Trophoblast cell (in vitro differentiated cells and primary cell): Measurements from ENCODE around the gene OTUD7B.
"Not testable (repeated sequence)": the region's sequence is repeated elsewhere in the genome, so short reads cannot be mapped to it uniquely, and the experiment has no call there.

Experiments
- DNase-seq, 2 donors: peaks; one replicate each; pipeline ENCODE4 v3.0.0-alpha.2; 2016
- H2AFZ ChIP-seq: 2 replicates; pipeline ENCODE4 v1.6.1; 2013; ENCODE audit warnings: low read length, moderate library complexity, mild to moderate bottlenecking; ENCODE audit not compliant: insufficient read depth, poor library complexity
- H2AK5ac ChIP-seq: 2 replicates; pipeline ENCODE4 v1.6.1; 2013; ENCODE audit warnings: mild to moderate bottlenecking, low read length
- H2BK120ac ChIP-seq: 2 replicates; pipeline ENCODE4 v1.6.1; 2013; ENCODE audit warnings: low read length, mild to moderate bottlenecking, moderate library complexity; ENCODE audit not compliant: insufficient read depth, poor library complexity
- H2BK12ac ChIP-seq: 2 replicates; pipeline ENCODE4 v1.6.1; 2013; ENCODE audit warnings: mild to moderate bottlenecking, low read length, moderate library complexity
- H2BK5ac ChIP-seq: 2 replicates; pipeline ENCODE4 v1.6.1; 2013; ENCODE audit warnings: low read length, low read depth, moderate library complexity, mild to moderate bottlenecking; ENCODE audit not compliant: poor library complexity
- H3K14ac ChIP-seq: 2 replicates; pipeline ENCODE4 v1.6.1; 2013; ENCODE audit warnings: mild to moderate bottlenecking, low read length
- H3K18ac ChIP-seq: 2 replicates; pipeline ENCODE4 v1.6.1; 2013; ENCODE audit warnings: mild to moderate bottlenecking, low read length
- H3K23ac ChIP-seq: 2 replicates; pipeline ENCODE4 v1.6.1; 2013; ENCODE audit warnings: low read length
- H3K27ac ChIP-seq: 2 replicates; pipeline ENCODE4 v1.5.1; 2013; ENCODE audit warnings: low read depth, mild to moderate bottlenecking, inconsistent platforms, low read length, moderate library complexity
- H3K27me3 ChIP-seq: 2 replicates; pipeline ENCODE4 v1.6.1; 2013; ENCODE audit warnings: inconsistent platforms, mild to moderate bottlenecking, low read length, moderate library complexity; ENCODE audit not compliant: insufficient read depth
- H3K36me3 ChIP-seq, 2 experiments: 1 replicate in 1 of 2; 2 replicates in 1 of 2; pipeline ENCODE4 v1.6.1; 2013; ENCODE audit warnings: low read length in 2 of 2, mild to moderate bottlenecking in 2 of 2, moderate library complexity in 1 of 2; ENCODE audit not compliant: insufficient read depth in 2 of 2, control insufficient read depth in 1 of 2
- H3K4ac ChIP-seq: 2 replicates; pipeline ENCODE4 v1.6.1; 2013; ENCODE audit warnings: low read depth, mild to moderate bottlenecking, low read length, moderate library complexity
- H3K4me1 ChIP-seq, 2 experiments: 1 replicate in 1 of 2; 2 replicates in 1 of 2; pipeline ENCODE4 v1.6.1; 2013; ENCODE audit warnings: low read length in 2 of 2, mild to moderate bottlenecking in 2 of 2, moderate library complexity in 1 of 2; ENCODE audit not compliant: insufficient read depth in 2 of 2, control insufficient read depth in 1 of 2
- H3K4me2 ChIP-seq: 2 replicates; pipeline ENCODE4 v1.6.1; 2013; ENCODE audit warnings: inconsistent platforms, mild to moderate bottlenecking, low read length, moderate library complexity
- H3K4me3 ChIP-seq: 2 replicates; pipeline ENCODE4 v1.5.1; 2013; ENCODE audit warnings: mild to moderate bottlenecking, low read depth, low read length, inconsistent platforms
- H3K79me1 ChIP-seq: one replicate; pipeline ENCODE4 v1.6.1; 2013; ENCODE audit warnings: low read length
- H3K79me2 ChIP-seq: 2 replicates; pipeline ENCODE4 v1.6.1; 2013; ENCODE audit warnings: low read length, mild to moderate bottlenecking; ENCODE audit not compliant: control insufficient read depth, insufficient read depth, poor library complexity
- H3K9ac ChIP-seq: 2 replicates; pipeline ENCODE4 v1.6.1; 2013; ENCODE audit warnings: mild to moderate bottlenecking, low read length
- H3K9me3 ChIP-seq: 2 replicates; pipeline ENCODE4 v1.6.1; 2013; ENCODE audit warnings: low read depth, mild to moderate bottlenecking, control low read depth, inconsistent platforms, low read length; ENCODE audit not compliant: insufficient read depth
- H4K12ac ChIP-seq: 2 replicates; pipeline ENCODE4 v1.6.1; 2013; ENCODE audit warnings: low read depth, mild to moderate bottlenecking, low read length, moderate library complexity
- H4K8ac ChIP-seq: 2 replicates; pipeline ENCODE4 v1.6.1; 2013; ENCODE audit warnings: low read depth, mild to moderate bottlenecking, low read length, moderate library complexity
- H4K91ac ChIP-seq: one replicate; pipeline ENCODE4 v1.6.1; 2013; ENCODE audit warnings: low read depth, mild to moderate bottlenecking, low read length, moderate library complexity
- WGBS: extraction: QIAGEN DNeasy Blood & Tissue Kit; methylation state at CpG from one replicate; pipeline ENCODE4 v1.1.7; 2013; ENCODE audit warnings: missing lambda C conversion rate; ENCODE audit not compliant: insufficient read length, insufficient coverage; ENCODE audit errors: extremely low coverage; 5-methylcytosine and 5-hydroxymethylcytosine counted together

Gene OTUD7B

DNA sequence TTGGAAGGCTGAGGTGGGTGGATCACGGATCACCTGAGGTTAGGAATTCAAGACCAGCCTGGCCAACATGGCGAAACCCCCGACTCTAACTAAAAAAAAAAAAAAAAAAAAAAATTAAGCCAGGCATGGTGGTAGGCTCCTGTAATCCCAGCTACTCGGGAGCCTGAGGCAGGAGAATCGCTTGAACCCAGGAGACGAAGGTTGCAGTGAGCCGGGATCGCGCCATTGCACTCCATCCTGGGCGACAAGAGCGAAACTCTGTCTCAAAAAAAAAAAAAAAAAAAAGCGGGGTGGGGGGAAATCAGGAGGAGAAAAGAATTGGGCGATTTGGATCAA lies 71.9 kb downstream of the OTUD7B start:
- not testable (repeated sequence) for H3K4me3 ChIP-seq, H3K27me3 ChIP-seq, H3K23ac ChIP-seq, H2AK5ac ChIP-seq, H3K79me2 ChIP-seq, H3K36me3 ChIP-seq, H3K9me3 ChIP-seq, H3K9ac ChIP-seq, H3K4ac ChIP-seq, DNase-seq, H4K12ac ChIP-seq
- peaks cover 31% of the 10 kb centered on the region for H3K79me1 ChIP-seq
- peak overlapping the region; percentile 23 for H2AFZ ChIP-seq
- peak overlapping the region; percentile 77 for H4K8ac ChIP-seq
- peak overlapping the region; percentile 88 for H4K91ac ChIP-seq
- peak overlapping the region; percentile 66 for H3K14ac ChIP-seq
- peak overlapping the region; percentile 95 for H2BK120ac ChIP-seq
- peak overlapping the region; percentile 68 for H2BK12ac ChIP-seq
- H3K4me2 ChIP-seq = peak overlapping the region; percentile 63
- H3K4me1 ChIP-seq = peaks cover 11 to 23% of the 10 kb centered on the region in 2 experiments
- peak overlapping the region; percentile 96 for H3K27ac ChIP-seq
- peak overlapping the region; percentile 86 for H2BK5ac ChIP-seq
- no CpG with 5 or more reads among the region's 13 CpGs for WGBS
- H3K18ac ChIP-seq = peak overlapping the region; percentile 69

DNA sequence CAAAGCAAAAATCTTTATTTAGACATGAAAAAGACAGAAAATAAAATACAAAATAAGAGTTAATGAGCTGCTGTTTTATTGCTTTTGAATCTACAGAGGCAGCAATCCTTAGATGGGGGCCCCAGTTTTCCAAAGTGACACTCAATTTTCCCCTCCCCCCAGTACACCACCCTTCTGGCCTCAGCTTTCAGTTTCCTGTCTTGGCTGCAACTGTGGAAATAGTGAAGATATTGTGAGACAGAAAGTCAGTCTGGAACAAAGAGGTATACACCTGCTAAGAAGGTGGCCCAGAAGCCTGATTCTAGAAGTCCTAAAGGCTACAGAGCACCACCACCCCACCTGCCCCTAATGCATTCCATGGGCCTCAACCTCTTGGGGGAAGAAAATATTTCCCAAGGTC lies 72.8 kb downstream of the OTUD7B start:
- H3K27me3 ChIP-seq = no peaks in the 10 kb centered on the region
- peak overlapping the region; percentile 1 for H3K4ac ChIP-seq
- peaks cover 11 to 23% of the 10 kb centered on the region in 2 experiments for H3K4me1 ChIP-seq
- peaks cover 31% of the 10 kb centered on the region for H3K79me1 ChIP-seq
- peak overlapping the region; percentile 84 for H2BK5ac ChIP-seq
- no peak for DNase-seq
- H2BK12ac ChIP-seq = peak overlapping the region; percentile 11
- no peak overlapping the region for H3K4me3 ChIP-seq
- peak overlapping the region; percentile 98 for H3K27ac ChIP-seq
- peak overlapping the region; percentile 20 for H4K91ac ChIP-seq
- peak overlapping the region; percentile 25 for H4K8ac ChIP-seq
- H3K4me2 ChIP-seq = peak overlapping the region; percentile 77
- peak overlapping the region; percentile 50 for H3K14ac ChIP-seq
- H3K9me3 ChIP-seq = no peaks in the 10 kb centered on the region
- H2BK120ac ChIP-seq = peak overlapping the region; percentile 74
- peaks cover 5% of the 10 kb centered on the region for H3K79me2 ChIP-seq
- H3K9ac ChIP-seq = no peak overlapping the region
- H2AFZ ChIP-seq = no peak overlapping the region
- no peak overlapping the region for H4K12ac ChIP-seq
- no peak overlapping the region for H3K18ac ChIP-seq
- H3K23ac ChIP-seq = no peak overlapping the region
- H2AK5ac ChIP-seq = peak overlapping the region; percentile 30
- H3K36me3 ChIP-seq = peaks cover 6 to 13% of the 10 kb centered on the region in 2 experiments

DNA sequence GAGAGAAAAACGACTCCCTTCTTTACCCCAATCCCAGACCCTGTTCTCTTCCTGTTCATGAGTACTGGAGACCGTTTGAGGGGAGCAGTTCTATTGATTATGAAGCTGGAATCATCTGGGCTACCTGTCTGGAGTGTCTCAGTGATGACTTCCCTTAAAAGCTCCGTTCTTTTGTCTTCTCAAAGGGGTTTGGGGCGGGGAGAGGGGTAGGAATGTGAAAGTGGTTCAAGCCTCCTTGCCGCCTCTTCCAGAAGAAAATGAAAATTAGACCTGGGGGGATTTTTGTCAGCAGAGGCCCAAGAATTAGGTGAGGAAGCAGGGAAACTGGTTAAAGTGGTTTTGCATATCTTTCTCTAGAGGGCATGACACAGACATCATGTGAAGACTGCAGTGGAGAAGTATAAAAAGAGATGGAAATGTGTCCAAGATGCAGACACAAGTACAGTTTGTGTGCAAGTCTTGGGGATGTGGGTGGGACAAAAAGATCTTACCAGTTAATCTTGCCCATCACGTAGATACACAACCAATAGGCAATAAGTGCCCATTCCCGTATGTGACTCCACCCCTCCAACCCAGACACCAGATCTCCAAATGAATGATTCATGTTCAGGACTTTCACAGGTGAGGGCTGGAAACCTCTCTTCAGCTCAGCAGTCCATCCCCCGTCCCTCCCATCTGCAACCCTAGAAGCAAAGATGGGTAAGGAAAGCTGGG lies 73.4 kb downstream of the OTUD7B start:
- Histone ChIP-seq H4K8ac (peak overlapping the region; percentile 81), H2BK5ac (peak overlapping the region; percentile 94), H2BK120ac (peak overlapping the region; percentile 87), H3K23ac (no peak overlapping the region), H4K91ac (peak overlapping the region; percentile 95), H3K4me3 (no peak overlapping the region), H3K79me1 (peaks cover 31% of the 10 kb centered on the region), H3K9ac (peak overlapping the region; percentile 84), H4K12ac (no peak overlapping the region), H3K9me3 (no peaks in the 10 kb centered on the region), H3K18ac (no peak overlapping the region), H3K4me1 (peaks cover 11 to 23% of the 10 kb centered on the region in 2 experiments), H2BK12ac (peak overlapping the region; percentile 54), H3K27ac (peak overlapping the region; percentile 98), H2AFZ (peak overlapping the region; percentile 27), H3K14ac (peak overlapping the region; percentile 5), H3K36me3 (peaks cover 6 to 15% of the 10 kb centered on the region in 2 experiments), H2AK5ac (no peak overlapping the region), H3K4ac (no peak overlapping the region), H3K27me3 (no peaks in the 10 kb centered on the region), H3K79me2 (peaks cover 5% of the 10 kb centered on the region), H3K4me2 (peak overlapping the region; percentile 77)
- DNase-seq = peak; percentile 77 to 93
- no CpG with 5 or more reads among the region's 8 CpGs for WGBS

DNA sequence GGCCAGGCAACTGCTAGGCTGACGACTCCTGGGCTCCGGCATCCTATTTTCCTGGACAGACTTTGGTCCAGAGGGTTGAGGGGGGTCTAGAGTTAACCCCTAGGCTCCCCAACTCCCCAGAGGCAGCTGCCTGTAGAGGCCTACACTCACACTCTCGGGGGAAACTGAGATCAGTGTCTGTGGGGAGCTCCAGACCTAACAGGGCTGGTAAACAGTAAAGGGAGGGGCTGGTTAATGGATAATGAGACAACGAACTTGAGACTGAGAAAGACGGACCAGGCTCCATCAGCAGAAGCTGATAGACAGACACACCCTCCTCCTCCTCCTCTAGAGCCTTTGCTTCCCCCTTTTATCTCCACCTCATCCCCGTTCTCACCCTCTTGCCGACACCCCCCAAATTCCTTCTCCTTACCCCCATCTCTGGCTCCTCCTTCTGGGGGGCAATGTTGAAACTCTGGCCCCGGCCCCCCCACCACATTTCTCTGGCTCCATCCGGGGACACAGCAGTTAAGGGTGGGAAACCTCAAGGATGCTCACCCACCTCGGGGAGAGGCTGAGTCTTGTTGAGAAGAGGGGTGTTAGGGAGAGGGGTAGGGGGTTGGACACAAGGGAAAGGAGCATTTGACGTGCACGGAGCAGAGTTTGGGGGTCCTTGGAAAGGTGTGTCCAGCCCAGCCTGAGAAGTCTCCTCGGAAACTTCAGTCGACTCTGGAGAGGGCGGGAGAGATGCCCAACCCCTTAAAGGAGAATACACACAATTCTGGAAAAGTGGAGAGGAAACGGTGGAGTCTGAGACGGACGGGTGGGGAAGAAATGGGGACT lies 74.1 kb downstream of the OTUD7B start, which contains the start of gene MTMR11:
TSS of gene MTMR11 (minus strand) at position 710 of the 822 bp plus-strand sequence. CDS start at position 478, 232 bp downstream.
- H3K4ac ChIP-seq = peak within 1 kb of the TSS; percentile 31
- no CpG with 5 or more reads among the region's 18 CpGs for WGBS

More for the DNA sequence above, 74.1 kb downstream of the OTUD7B start, which contains the start of gene MTMR11:
- Histone ChIP-seq H2AFZ (peak within 1 kb of the TSS; percentile 27), H3K36me3 (peaks cover 8 to 21% of the 10 kb centered on the region in 2 experiments), H3K27ac (peak within 1 kb of the TSS; percentile 98), H3K23ac (no peak within 1 kb of the TSS), H2AK5ac (peak within 1 kb of the TSS; percentile 83), H4K91ac (peak within 1 kb of the TSS; percentile 95), H3K79me1 (peaks cover 31% of the 10 kb centered on the region), H4K12ac (peak within 1 kb of the TSS; percentile 55), H3K9me3 (no peaks in the 10 kb centered on the region), H3K4me2 (peak within 1 kb of the TSS; percentile 77), H3K79me2 (peaks cover 5% of the 10 kb centered on the region), H3K27me3 (no peaks in the 10 kb centered on the region), H3K9ac (peak within 1 kb of the TSS; percentile 84), H4K8ac (peak within 1 kb of the TSS; percentile 81), H3K18ac (peak within 1 kb of the TSS; percentile 27), H2BK5ac (peak within 1 kb of the TSS; percentile 94), H2BK120ac (peak within 1 kb of the TSS; percentile 87), H2BK12ac (peak within 1 kb of the TSS; percentile 78), H3K14ac (peak within 1 kb of the TSS; percentile 50), H3K4me1 (peaks cover 11 to 23% of the 10 kb centered on the region in 2 experiments), H3K4me3 (peak within 1 kb of the TSS; percentile 80)
- peak in 1 of 2 donors; percentile 50 for DNase-seq
